GM12872 (cell line): ENCODE data around the gene COLQ.

Source experiments
- CTCF ChIP-seq: IDR thresholded peaks from 3 replicates; pipeline ENCODE4 v1.5.1; 2011; ENCODE audit warnings: low read depth, mild to moderate bottlenecking, low read length, moderate library complexity; ENCODE audit not compliant: insufficient read depth

Gene COLQ

GRCh38 chr3:15498431-15499214 lies 22.9 kb downstream of the COLQ start:
- TF ChIP-seq CTCF = no peak

- no peak for TF ChIP-seq CTCF
Observed at GRCh38 chr3:15497964-15498363, 23.5 kb downstream of the COLQ start.

GRCh38 chr3:15496341-15496664 lies 25.2 kb downstream of the COLQ start:
- TF ChIP-seq CTCF = no peak

- no peak for TF ChIP-seq CTCF
Observed at GRCh38 chr3:15495461-15496340, 25.8 kb downstream of the COLQ start.

GRCh38 chr3:15493436-15493835 lies 28.1 kb downstream of the COLQ start:
- TF ChIP-seq CTCF = no peak

- no peak for TF ChIP-seq CTCF
Observed at GRCh38 chr3:15492847-15493360, 28.6 kb downstream of the COLQ start.

- TF ChIP-seq CTCF = no peak
Observed at GRCh38 chr3:15491143-15491542, 30.4 kb downstream of the COLQ start.
